HCT116 (cell line): ENCODE data around the gene ATP4A.
"Not testable (repeated sequence)": the region's sequence is repeated elsewhere in the genome, so short reads cannot be mapped to it uniquely, and the experiment has no call there.

ENCODE experiments used
- CEBPB ChIP-seq: IDR thresholded peaks from 2 replicates; pipeline ENCODE4 v1.6.1; 2012; ENCODE audit warnings: low read depth
- EZH2phosphoT487 ChIP-seq: fragments of 200-600 bp; IDR thresholded peaks from 2 replicates; pipeline ENCODE4 v1.6.1; 2018; ENCODE audit warnings: antibody characterized with exemption, borderline replicate concordance
- POLR2A ChIP-seq: IDR thresholded peaks from 2 replicates; pipeline ENCODE4 v1.7.0; 2011; ENCODE audit warnings: borderline replicate concordance; ENCODE audit not compliant: insufficient read depth, insufficient read length; ENCODE audit errors: extremely low read depth
- POLR2AphosphoS5 ChIP-seq: IDR thresholded peaks from 2 replicates; pipeline ENCODE4 v1.6.1; 2011; ENCODE audit warnings: mild to moderate bottlenecking, low read depth, low read length, moderate library complexity
- RAD21 ChIP-seq: IDR thresholded peaks from 2 replicates; pipeline ENCODE4 v1.6.1; 2012; ENCODE audit warnings: low read depth, mild to moderate bottlenecking
- REST ChIP-seq: IDR thresholded peaks from 2 replicates; pipeline ENCODE4 v1.6.1; 2012; ENCODE audit warnings: low read depth
- SIN3A ChIP-seq: IDR thresholded peaks from 2 replicates; pipeline ENCODE4 v1.6.1; 2012; ENCODE audit warnings: low read depth
- SP1 ChIP-seq: IDR thresholded peaks from 2 replicates; pipeline ENCODE4 v1.6.1; 2012; ENCODE audit warnings: low read depth
- SRF ChIP-seq: IDR thresholded peaks from 2 replicates; pipeline ENCODE4 v1.6.1; 2012; ENCODE audit warnings: low read depth
- ZFX ChIP-seq: fragments of 450-650 bp; IDR thresholded peaks from 2 replicates; pipeline ENCODE4 v1.6.1; 2017
- ZNF274 ChIP-seq: fragments of 200-500 bp; sonication (Bioruptor generic); IDR thresholded peaks from 2 replicates; pipeline ENCODE4 v1.6.1; 2014; ENCODE audit warnings: mild to moderate bottlenecking, low read depth, low read length, inconsistent platforms
- TF ChIP-seq, protein P1 (sequence below), 3 experiments: fragments of 200-600 bp in 1 of 3; sonication (generic) in 1 of 3; IDR thresholded peaks in 2 of 3; conservative IDR thresholded peaks in 1 of 3; 2 replicates each; pipeline ENCODE4 v1.5.1; 2012 to 2017; ENCODE audit warnings: low read depth in 2 of 3, low read length in 2 of 3, antibody characterized with exemption in 1 of 3, borderline replicate concordance in 1 of 3, control low read depth in 1 of 3, mild to moderate bottlenecking in 1 of 3, mixed read lengths in 1 of 3, mixed run types in 1 of 3, moderate library complexity in 1 of 3; ENCODE audit not compliant: insufficient read depth in 1 of 3
- TF ChIP-seq, protein P2 (sequence below): IDR thresholded peaks from 2 replicates; pipeline ENCODE4 v1.6.1; 2012

DNA sequence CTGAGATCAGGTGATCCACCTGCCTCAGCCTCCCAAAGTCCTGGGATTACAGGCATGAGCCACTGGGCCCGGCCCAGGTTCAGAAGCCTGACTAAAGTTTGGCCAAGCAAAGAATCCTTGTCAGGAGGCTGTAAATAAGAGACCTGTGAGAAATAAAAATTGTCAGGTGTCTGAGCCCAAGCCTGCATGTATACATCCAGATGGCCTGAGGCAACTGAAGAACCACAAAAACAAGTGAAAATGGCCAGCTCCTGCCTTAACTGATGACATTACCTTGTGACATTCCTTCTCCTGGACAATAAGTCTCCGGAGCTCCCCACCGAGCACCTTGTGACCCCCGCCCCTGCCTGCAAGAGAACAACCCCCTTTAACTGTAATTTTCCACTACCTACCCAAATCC is 41.0 kb upstream of the ATP4A start:
- TF ChIP-seq, protein P1, sequence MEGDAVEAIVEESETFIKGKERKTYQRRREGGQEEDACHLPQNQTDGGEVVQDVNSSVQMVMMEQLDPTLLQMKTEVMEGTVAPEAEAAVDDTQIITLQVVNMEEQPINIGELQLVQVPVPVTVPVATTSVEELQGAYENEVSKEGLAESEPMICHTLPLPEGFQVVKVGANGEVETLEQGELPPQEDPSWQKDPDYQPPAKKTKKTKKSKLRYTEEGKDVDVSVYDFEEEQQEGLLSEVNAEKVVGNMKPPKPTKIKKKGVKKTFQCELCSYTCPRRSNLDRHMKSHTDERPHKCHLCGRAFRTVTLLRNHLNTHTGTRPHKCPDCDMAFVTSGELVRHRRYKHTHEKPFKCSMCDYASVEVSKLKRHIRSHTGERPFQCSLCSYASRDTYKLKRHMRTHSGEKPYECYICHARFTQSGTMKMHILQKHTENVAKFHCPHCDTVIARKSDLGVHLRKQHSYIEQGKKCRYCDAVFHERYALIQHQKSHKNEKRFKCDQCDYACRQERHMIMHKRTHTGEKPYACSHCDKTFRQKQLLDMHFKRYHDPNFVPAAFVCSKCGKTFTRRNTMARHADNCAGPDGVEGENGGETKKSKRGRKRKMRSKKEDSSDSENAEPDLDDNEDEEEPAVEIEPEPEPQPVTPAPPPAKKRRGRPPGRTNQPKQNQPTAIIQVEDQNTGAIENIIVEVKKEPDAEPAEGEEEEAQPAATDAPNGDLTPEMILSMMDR (IDR thresholded peaks at IDR 0.05 in 2 of 3, conservative IDR thresholded peaks at IDR 0.05 in 1 of 3; ENCODE audit: borderline replicate concordance in 1 of 3, insufficient read depth in 1 of 3, low read depth in 2 of 3, low read length in 2 of 3) = not testable (repeated sequence)
- TF ChIP-seq EZH2phosphoT487, POLR2AphosphoS5, SP1, POLR2A, RAD21, ZNF274, CEBPB, REST, SIN3A, ZFX, SRF: not testable (repeated sequence)
- TF ChIP-seq, protein P2, sequence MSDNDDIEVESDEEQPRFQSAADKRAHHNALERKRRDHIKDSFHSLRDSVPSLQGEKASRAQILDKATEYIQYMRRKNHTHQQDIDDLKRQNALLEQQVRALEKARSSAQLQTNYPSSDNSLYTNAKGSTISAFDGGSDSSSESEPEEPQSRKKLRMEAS = not testable (repeated sequence)
